Keratinocyte (primary cell): Measurements from ENCODE around the gene GPX4. TPM values are rescaled to one million over a fixed set of nuclear protein-coding genes. Genes with fewer than 3 reads are reported as not detected.

Source experiments
- DNase-seq: peaks from one replicate; pipeline ENCODE4 v3.0.0-alpha.2; 2011; ENCODE audit warnings: low read depth, missing footprints, low spot score
- FAIRE-seq: peaks from 2 replicates; lab custom pipeline; 2011; peaks lifted over from hg19 to GRCh38; lab: Jason Lieb, UNC
- H2AFZ ChIP-seq: 2 replicates; pipeline ENCODE4 v1.6.0; 2012; ENCODE audit warnings: low read length, control low read depth, inconsistent platforms; ENCODE audit not compliant: control insufficient read depth
- H3K27ac ChIP-seq: 2 replicates; pipeline ENCODE4 v1.5.1; 2011; ENCODE audit warnings: low read length; ENCODE audit not compliant: control insufficient read depth, insufficient read depth
- H3K27me3 ChIP-seq: 3 replicates; pipeline ENCODE4 v1.6.0; 2011; ENCODE audit warnings: low read length; ENCODE audit not compliant: control insufficient read depth, insufficient read depth; ENCODE audit errors: extremely low read depth
- H3K36me3 ChIP-seq, 2 experiments: 2 replicates in 1 of 2; 3 replicates in 1 of 2; pipeline ENCODE4 v1.5.1; 2011; ENCODE audit warnings: low read length in 2 of 2, mild to moderate bottlenecking in 1 of 2; ENCODE audit not compliant: control insufficient read depth in 2 of 2, insufficient read depth in 2 of 2; ENCODE audit errors: extremely low read depth in 1 of 2
- H3K4me1 ChIP-seq: 3 replicates; pipeline ENCODE4 v1.5.1; 2011; ENCODE audit warnings: low read length; ENCODE audit not compliant: control insufficient read depth, insufficient read depth; ENCODE audit errors: extremely low read depth
- H3K4me2 ChIP-seq: 3 replicates; pipeline ENCODE4 v1.6.0; 2011; ENCODE audit warnings: low read depth, low read length; ENCODE audit not compliant: control insufficient read depth, insufficient read depth; ENCODE audit errors: extremely low read depth
- H3K4me3 ChIP-seq, 3 experiments: fragments of 200-600 bp in 1 of 3; sonication (generic) in 1 of 3; 2 replicates in 2 of 3; 3 replicates in 1 of 3; pipeline ENCODE4 v1.5.1; 2011 to 2016; ENCODE audit warnings: low read length in 3 of 3, mild to moderate bottlenecking in 3 of 3, control low read depth in 2 of 3, inconsistent platforms in 1 of 3, low read depth in 1 of 3, mixed read lengths in 1 of 3, mixed run types in 1 of 3, moderate library complexity in 1 of 3; ENCODE audit not compliant: control insufficient read depth in 2 of 3, insufficient read depth in 2 of 3; ENCODE audit errors: extremely low read depth in 1 of 3
- H3K79me2 ChIP-seq: 2 replicates; pipeline ENCODE4 v1.6.0; 2012; ENCODE audit warnings: low read length; ENCODE audit not compliant: control insufficient read depth, insufficient read depth
- H3K9ac ChIP-seq: 3 replicates; pipeline ENCODE4 v1.6.0; 2011; ENCODE audit warnings: low read length; ENCODE audit not compliant: control insufficient read depth, insufficient read depth; ENCODE audit errors: extremely low read depth
- H3K9me1 ChIP-seq: 3 replicates; pipeline ENCODE4 v1.6.0; 2011; ENCODE audit warnings: low read length; ENCODE audit not compliant: control insufficient read depth, insufficient read depth; ENCODE audit errors: extremely low read depth
- H3K9me3 ChIP-seq: 2 replicates; pipeline ENCODE4 v1.5.1; 2012; ENCODE audit warnings: low read depth, low read length; ENCODE audit not compliant: control insufficient read depth
- H4K20me1 ChIP-seq: 3 replicates; pipeline ENCODE4 v1.6.0; 2011; ENCODE audit warnings: low read length; ENCODE audit not compliant: control insufficient read depth, insufficient read depth; ENCODE audit errors: extremely low read depth
- EZH2 ChIP-seq: IDR thresholded peaks from one replicate; pipeline ENCODE4 v1.6.1; 2012; ENCODE audit warnings: inconsistent platforms, mild to moderate bottlenecking, low read length, moderate library complexity
- dilution Hi-C: fragments of 300-500 bp; cut with MboI; formaldehyde crosslinking; loops from one replicate; pipeline ENCODE4 v1.7.0; 2020; ENCODE audit warnings: low sequenced_read_pairs; ENCODE audit not compliant: extremely low pct_ligation_motif_present
- polyA plus RNA-seq, 5 experiments: library from polyadenylated mRNA; depleted of rRNA in 3 of 5; stranded (reverse) in 3 of 5; stranded (forward) in 1 of 5; unstranded in 1 of 5; fragments of >200 nt; gene quantifications; 1 replicate in 1 of 5; 2 replicates in 3 of 5; 3 replicates in 1 of 5; pipeline versions ENCODE4 v1.2.1 to v1.2.3, GENCODE V29; 2011 to 2012; ENCODE audit warnings: missing spikeins in 2 of 5, low read depth in 1 of 5, low replicate concordance in 1 of 5
- TF ChIP-seq, protein P1 (sequence below), 3 experiments: IDR thresholded peaks in 1 of 3; conservative IDR thresholded peaks in 1 of 3; optimal IDR thresholded peaks in 1 of 3; 2 replicates in 2 of 3; 3 replicates in 1 of 3; pipeline versions ENCODE3 to v1.5.1; 2011; ENCODE audit warnings: low read length in 3 of 3, mild to moderate bottlenecking in 3 of 3, moderate library complexity in 2 of 3, control low read depth in 1 of 3, inconsistent platforms in 1 of 3; ENCODE audit not compliant: insufficient read depth in 2 of 3; ENCODE audit errors: extremely low read depth in 1 of 3

The GPX4 gene
- polyA plus RNA-seq, 1 donor (not counting 4 experiments of a cell fraction or from before 2014, with no cell fraction given): 193 TPM

DNA sequence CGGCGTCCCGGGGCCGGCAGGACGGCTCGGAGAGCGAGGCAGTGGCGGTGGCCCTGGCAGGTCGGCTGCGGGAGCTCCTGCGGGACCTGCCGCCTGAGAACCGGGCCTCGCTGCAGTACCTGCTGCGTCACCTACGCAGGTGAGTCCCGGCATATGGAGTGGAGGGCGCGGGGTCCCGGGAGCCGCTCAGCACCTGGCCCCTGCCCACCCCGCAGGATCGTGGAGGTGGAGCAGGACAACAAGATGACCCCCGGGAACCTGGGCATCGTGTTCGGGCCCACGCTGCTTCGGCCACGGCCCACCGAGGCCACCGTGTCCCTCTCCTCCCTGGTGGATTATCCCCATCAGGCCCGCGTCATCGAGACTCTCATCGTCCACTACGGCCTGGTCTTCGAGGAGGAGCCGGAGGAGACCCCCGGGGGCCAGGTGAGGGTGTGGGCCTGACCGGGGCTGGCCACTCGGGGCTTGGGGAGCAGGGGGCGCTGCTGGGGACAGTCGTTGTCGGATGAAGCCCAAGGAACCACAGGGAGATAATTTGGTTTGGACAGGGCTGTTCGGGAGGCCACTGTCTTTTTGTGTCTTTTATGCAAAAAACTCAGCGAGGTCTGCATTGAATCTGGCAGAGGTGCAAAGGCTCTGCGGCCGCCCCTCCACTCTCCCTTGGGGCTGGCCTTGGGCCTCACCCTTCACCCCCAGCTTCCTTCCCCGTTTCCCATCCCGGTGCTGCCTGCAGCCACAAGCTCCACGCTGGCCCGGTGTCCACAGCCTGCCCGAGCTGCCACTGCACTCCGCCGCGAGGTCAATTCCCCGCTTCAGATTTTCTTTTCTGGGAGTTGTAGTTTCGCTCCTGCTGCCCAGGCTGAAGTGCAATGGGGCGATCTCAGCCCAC is 20.6 kb upstream of the GPX4 start:
- no peaks in the 10 kb centered on the region for H3K9me3 ChIP-seq
- no peaks in the 10 kb centered on the region for H3K27me3 ChIP-seq
- peak overlapping the region; percentile 77 for H3K4me2 ChIP-seq
- no peak for FAIRE-seq
- no peaks in the 10 kb centered on the region for H4K20me1 ChIP-seq
- peak overlapping the region; percentile 30 for H2AFZ ChIP-seq
- TF ChIP-seq, protein P1, sequence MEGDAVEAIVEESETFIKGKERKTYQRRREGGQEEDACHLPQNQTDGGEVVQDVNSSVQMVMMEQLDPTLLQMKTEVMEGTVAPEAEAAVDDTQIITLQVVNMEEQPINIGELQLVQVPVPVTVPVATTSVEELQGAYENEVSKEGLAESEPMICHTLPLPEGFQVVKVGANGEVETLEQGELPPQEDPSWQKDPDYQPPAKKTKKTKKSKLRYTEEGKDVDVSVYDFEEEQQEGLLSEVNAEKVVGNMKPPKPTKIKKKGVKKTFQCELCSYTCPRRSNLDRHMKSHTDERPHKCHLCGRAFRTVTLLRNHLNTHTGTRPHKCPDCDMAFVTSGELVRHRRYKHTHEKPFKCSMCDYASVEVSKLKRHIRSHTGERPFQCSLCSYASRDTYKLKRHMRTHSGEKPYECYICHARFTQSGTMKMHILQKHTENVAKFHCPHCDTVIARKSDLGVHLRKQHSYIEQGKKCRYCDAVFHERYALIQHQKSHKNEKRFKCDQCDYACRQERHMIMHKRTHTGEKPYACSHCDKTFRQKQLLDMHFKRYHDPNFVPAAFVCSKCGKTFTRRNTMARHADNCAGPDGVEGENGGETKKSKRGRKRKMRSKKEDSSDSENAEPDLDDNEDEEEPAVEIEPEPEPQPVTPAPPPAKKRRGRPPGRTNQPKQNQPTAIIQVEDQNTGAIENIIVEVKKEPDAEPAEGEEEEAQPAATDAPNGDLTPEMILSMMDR (optimal IDR thresholded peaks at IDR 0.05 in 1 of 3, IDR thresholded peaks at IDR 0.05 in 1 of 3, conservative IDR thresholded peaks at IDR 0.05 in 1 of 3; ENCODE audit: extremely low read depth in 1 of 3, insufficient read depth in 2 of 3, low read length in 3 of 3): no peak
- no peak for TF ChIP-seq EZH2
- no peaks in the 10 kb centered on the region for H3K79me2 ChIP-seq
- no peak for DNase-seq
- H3K9ac ChIP-seq: peak overlapping the region; percentile 73
- dilution Hi-C loops: no loop called here
- H3K9me1 ChIP-seq: no peaks in the 10 kb centered on the region
- H3K36me3 ChIP-seq: peaks cover 7 to 12% of the 10 kb centered on the region in 2 experiments
- H3K4me3 ChIP-seq: peak overlapping the region; percentile 34 to 71 (median 52)
- peaks cover 4% of the 10 kb centered on the region for H3K4me1 ChIP-seq
- H3K27ac ChIP-seq: no peak overlapping the region

DNA sequence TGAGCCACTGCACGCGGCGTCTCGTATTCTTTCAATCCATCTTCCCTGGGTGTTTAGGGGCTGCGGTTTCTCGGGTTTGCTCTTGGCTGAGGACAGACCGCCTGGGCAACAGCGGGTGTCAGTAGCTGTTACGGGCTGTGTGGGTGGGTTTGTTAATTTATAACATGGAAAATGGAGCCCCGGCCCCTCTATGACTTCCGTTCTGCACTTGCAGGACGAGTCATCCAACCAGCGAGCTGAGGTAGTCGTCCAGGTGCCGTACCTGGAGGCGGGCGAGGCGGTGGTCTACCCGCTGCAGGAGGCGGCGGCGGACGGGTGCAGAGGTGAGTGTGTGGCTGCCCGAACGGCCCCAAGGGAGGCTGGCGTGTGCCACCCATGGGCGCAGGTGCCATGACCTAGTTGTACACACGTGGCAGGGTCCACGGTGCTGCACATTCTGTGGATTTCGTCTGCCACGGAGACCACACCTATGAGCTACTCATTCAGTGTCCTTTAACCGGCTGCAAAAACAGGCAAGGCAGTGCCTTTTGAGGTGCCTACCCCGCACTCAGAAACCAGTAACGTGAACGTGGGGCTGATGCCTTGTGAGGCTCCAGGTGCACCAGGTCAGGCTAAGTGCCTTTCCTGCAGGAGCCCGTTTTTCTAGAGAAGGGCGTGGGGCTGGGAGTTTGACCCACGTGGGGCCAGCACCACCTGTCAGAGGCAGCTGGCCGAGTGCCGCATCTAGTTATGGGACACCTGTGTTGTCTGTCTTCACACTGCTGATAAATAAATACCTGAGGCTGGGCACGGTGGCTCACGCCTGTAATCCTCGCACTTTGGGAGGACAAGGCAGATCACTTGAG is 19.5 kb upstream of the GPX4 start:
- H3K27me3 ChIP-seq: no peaks in the 10 kb centered on the region
- no peak overlapping the region for H2AFZ ChIP-seq
- no peak overlapping the region for H3K27ac ChIP-seq
- H3K9ac ChIP-seq: no peak overlapping the region
- H3K4me2 ChIP-seq: no peak overlapping the region
- dilution Hi-C loops: no loop called here
- no peak for DNase-seq
- no peaks in the 10 kb centered on the region for H3K79me2 ChIP-seq
- H3K4me1 ChIP-seq: peaks cover 4% of the 10 kb centered on the region
- TF ChIP-seq, protein P1 (optimal IDR thresholded peaks at IDR 0.05 in 1 of 3, IDR thresholded peaks at IDR 0.05 in 1 of 3, conservative IDR thresholded peaks at IDR 0.05 in 1 of 3; ENCODE audit: extremely low read depth in 1 of 3, insufficient read depth in 2 of 3, low read length in 3 of 3): no peak
- TF ChIP-seq EZH2: no peak
- H4K20me1 ChIP-seq: no peaks in the 10 kb centered on the region
- FAIRE-seq: no peak
- no peak overlapping the region for H3K4me3 ChIP-seq
- H3K36me3 ChIP-seq: peaks cover 18% of the 10 kb centered on the region in 2 experiments
- no peaks in the 10 kb centered on the region for H3K9me1 ChIP-seq
- no peaks in the 10 kb centered on the region for H3K9me3 ChIP-seq
